ENCODE results near the gene COA4. TPM values are rescaled to one million over a fixed set of nuclear protein-coding genes. Genes with fewer than 3 reads are reported as not detected.

COA4 gene
- total RNA-seq, 1 donor from 2014 or later, result 38.2 TPM

DNA sequence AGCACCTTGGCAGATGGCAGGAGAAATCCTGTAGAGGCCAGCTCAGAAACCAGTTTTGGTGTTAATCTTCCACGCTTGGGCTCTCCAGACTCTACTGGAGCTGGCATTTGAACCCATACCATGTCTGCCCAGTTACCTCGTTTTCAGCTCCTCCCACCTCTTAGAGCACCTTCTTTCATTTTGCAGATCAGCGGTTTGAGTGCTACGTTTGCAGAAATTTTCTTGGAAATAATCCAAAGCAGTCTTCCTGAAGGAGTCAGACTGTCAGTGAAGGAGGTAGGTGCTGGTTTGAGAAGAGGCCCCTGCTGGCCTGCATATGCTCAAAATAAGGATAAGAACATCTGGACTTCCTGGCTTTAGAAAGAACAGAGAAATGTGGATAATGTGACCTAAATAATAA is 13.7 kb downstream of the COA4 start:
- DNase-seq, result no peak

DNA sequence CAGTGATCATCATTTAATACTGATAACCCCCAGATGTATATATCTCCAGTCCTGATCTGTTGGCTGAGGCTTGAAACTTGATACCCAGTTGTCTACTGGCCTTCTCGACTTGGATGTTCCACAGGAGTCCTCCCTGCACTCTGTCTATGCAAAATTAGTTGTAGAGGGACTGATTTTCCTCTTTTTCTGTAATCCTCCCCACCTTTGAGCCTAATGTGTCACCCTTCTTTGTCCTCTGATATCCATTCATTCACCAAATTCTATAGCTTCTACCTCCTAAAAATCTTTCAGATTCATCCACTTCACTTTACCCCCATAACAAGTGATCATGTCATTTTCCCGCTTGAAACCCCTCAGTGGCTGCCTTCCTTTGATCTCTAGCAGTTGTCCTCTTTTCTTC is 16.4 kb downstream of the COA4 start:
- no peak for DNase-seq

DNA sequence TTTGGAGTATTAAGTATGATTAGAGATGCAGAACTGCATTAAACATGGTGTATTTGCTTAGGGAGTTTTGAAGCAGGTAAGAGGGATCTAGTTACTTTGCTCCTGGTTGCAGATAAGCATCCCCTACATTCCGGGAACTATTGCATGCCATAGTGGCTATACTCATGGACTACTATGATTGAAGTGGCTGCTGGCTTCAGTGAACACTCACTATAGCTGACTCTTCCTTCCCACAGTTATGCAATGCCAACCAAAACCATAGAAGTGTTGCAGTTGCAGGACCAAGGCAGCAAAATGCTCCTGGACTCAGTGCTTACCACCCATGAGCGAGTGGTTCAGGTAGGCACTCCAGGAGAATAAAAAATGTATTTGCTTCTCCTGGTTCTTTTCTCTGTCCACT is 17.0 kb downstream of the COA4 start:
- DNase-seq, result no peak

DNA sequence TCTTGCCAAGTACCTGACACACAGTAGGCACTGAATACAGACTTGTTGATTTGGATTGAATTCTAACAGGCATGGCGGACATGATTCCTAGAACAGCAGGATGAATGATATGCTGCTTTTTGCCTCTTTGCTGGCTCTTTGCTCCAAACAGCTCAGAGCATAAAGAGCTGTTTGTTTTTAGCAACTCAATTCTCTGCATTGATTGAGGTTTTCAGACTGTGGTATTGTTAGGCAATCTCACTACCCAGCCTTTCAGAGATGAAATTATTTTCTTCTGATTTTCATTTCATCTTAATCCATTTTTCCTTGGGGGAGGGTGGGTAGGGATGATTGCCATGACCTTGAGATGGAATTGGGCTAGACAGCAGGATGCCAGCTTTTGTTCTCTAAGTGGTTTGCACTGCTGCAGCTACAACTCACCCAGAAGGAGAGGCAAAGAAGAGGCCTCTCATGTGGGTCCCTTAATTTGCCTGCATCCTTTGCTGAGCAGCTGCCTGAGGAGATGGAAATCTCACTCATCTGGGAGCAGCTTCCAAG is 20.5 kb downstream of the COA4 start:
- no peak for DNase-seq

DNA sequence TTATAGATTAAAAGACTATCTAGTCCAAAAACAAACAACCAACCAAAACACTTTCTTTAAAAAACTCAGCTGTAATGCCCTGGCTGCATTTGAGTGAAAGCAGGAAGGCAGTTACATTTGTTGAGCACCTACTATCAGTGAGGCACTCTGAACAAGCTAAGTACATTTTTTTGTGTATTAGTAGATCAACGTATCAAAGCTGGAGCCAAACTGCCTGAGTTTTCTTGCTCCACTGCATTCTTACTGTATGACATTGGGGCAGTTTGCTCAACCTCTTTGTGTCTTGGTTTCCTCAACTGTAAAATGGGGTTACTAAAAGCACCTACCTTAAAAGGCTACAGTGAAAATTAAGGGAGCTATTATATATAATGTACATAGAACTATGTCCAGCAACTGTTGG is 22.0 kb downstream of the COA4 start:
- DNase-seq, result no peak

DNA sequence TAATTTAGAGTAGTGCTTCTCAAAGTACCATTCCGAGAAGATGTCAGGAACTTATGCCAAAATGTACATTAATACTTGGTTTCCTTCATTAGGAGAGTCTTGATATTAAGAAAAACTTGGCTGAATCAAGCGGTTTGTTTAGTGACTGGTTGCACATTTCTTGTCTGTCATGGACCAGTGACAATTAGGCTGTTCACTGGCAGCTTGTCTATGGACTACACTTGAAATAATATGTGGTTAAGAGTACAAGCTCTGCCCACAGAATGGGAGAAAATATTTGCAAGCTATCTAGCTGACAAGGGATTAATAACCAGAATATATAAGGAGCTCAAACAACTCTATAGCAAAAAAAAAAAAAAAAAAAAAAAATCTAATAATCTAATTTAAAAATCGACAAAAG is 24.6 kb downstream of the COA4 start:
- DNase-seq, result no peak

DNA sequence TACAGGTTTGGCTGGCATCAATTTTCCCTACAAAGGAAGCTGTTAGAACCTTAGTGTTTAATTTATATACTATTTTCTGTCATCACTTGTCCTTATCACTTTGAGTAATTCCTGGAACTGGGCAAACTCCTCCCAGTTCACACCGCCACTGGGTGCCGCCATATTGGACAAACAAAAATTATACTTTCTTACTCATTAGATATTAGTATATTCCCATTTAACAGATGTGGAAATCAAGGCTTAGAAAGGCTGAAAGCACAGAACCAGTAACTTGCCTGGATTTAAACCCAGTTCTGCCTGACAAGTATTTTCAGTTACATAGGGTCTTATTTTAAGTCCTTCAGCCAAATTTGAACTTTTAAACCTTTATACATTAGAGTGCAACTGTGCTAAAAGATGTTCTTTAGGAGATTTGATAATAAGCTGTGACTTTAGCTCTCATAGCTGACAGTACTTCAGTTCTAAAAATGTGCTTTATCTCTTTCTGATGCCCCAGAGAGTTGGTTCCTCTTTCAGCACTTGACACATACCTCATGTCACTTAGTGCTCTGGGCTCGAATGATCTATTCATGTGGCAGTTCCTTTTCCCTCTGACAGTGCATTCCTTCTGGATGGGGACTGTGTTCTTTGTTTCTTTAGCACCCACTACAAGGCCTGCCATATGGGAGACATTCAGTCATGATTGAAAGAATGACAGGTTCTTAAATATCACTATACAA is 25.4 kb downstream of the COA4 start:
- DNase-seq, result no peak

DNA sequence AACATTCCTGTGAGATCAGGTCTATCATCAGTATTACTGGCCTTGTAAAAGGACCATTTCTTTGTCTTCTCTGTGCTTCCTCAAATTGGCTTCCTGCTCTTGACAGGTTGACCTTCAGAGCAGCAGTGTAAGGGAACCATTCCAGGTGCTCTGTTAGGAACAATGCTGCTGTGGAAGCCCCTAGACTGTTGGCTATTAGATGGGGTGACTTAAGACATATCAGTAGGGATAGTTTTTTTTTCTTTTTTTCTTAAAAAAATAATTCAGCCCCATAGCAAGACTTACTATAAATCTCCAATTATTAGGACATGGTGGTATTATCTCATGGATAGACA is 37.6 kb downstream of the COA4 start:
- DNase-seq, result no peak

DNA sequence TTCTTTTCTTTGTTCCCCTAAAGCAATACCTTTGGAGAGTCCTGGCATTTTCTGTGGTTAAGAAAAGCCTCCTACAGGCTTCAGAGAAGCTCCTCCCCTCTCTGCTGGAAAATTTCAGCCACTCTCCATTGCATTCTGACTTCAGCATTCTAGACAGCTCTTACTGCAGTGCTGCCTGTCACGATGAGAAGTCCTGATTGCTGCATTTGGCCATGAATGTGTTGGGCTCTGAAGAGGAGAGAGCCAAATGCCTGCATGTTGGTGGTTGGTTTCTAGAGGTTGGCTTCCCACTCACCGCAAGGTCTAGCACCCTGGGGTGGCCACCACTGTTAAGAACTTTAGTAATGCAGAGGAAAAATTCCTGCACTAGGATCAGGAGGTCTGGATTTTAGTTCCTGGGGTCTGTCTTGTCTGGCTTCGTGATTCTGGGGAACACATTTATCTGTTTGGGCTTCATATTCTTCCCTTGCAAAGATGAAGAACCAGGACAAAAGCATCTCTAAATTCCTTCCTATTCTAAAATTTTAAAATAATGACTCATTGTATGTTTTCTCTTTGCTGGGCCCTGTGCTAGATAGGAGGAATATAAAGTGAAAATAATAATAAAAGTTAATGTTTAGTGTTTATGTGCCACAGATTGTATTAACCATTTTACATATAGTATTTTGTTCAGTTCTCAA is 38.1 kb downstream of the COA4 start:
- no peak for DNase-seq

DNA sequence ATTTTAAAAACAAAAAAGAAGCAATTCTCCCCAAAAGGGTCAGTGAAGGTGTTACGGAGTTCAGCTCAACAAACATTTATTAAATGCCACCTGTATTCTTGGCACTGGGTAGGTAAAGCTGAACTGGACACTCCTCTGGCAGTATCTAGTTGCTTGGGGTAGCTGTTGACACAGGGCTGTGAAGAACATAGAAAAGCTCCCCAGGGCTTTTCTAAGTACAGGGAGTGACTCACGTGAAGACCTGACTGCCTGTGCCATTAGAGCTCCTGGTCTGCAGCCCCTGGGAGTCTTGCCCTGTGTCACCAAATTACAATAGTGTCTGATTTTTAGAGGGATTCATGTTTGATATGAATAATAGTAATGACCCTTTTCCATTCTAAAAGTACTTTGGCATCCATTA is 43.6 kb downstream of the COA4 start:
- no peak for DNase-seq

DNA sequence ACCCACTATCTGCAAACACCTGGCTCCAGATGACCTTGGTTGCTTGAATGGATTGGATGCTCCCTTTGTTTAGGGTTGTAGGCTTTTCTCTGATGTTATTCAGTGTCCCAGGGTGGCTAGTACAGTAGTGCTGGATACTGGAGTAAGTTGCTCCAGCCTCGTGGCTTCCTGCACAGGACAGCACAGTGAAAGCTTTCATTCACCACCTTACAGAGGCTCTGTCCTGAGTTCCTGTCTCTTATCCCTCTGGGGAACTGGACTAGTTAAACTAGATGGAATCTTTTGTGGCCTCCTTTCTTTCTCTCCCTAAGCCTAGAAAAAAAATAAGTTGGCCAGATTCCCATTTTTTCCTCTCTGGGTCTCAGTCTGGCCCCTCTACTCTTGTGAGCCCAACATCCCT is 46.4 kb downstream of the COA4 start:
- DNase-seq, result no peak

Other genes starting within 250 kb of the COA4 start
- gene PLEKHB1, start 230.3 kb downstream of the COA4 start, total RNA-seq, result 4.1 TPM
- gene RAB6A, start 115.8 kb downstream of the COA4 start, total RNA-seq, result 356 TPM
- gene MRPL48, start 89.0 kb downstream of the COA4 start, total RNA-seq, result 24.3 TPM
- gene PAAF1, start 153 bp upstream of the COA4 start, total RNA-seq, result 12.6 TPM
- gene DNAJB13, start 74.2 kb upstream of the COA4 start, total RNA-seq, result 0.47 TPM
- gene UCP2, start 106.0 kb upstream of the COA4 start, total RNA-seq, result 5.0 TPM
- 0.62 TPM for gene UCP3, start 132.2 kb upstream of the COA4 start, total RNA-seq